ENCODE results near the gene DUOX1. TPM values are rescaled to one million over a fixed set of nuclear protein-coding genes. Genes with fewer than 3 reads are reported as not detected.

Gene DUOX1
- total and polyA plus RNA-seq, 9 of the 15 experiments (the other 6 are each of a cell fraction or from before 2014, with no cell fraction given), result 0.01 to 0.22 (median 0.01) TPM; not detected in 6

GRCh38 chr15:45115312-45115820, 14.4 kb upstream of the DUOX1 start (continued):
- TF ChIP-seq MITF (IDR thresholded peaks at IDR 0.05), result no peak
- no peak for TF ChIP-seq ZFPM2 (CRISPR knock-in tag; IDR thresholded peaks at IDR 0.05)
- TF ChIP-seq RBM25 (IDR thresholded peaks at IDR 0.05; ENCODE audit: low read depth, low read length, severe bottlenecking), result no peak
- no peak for TF ChIP-seq PBX2 (CRISPR knock-in tag; IDR thresholded peaks at IDR 0.05; ENCODE audit: low read depth)
- TF ChIP-seq PBX2 (tag; conservative IDR thresholded peaks at IDR 0.05; ENCODE audit: low read depth), result no peak
- no peak for TF ChIP-seq NONO (IDR thresholded peaks at IDR 0.05; ENCODE audit: low read depth in 2 of 2, low read length in 1 of 2)
- TF ChIP-seq HIVEP1 (CRISPR knock-in tag; IDR thresholded peaks at IDR 0.05), result no peak
